CD14-positive monocyte (primary cell): ENCODE results near the gene HLA-DQA1. TPM values are rescaled to one million over a fixed set of nuclear protein-coding genes. Genes with fewer than 3 reads are reported as not detected.
A peak's percentile ranks its signal among the peaks of the same experiment; 100 is the strongest.

Source experiments
- DNase-seq, 3 donors: peaks; one replicate each; pipeline ENCODE4 v3.0.0-alpha.2; 2011 to 2022
- H2AFZ ChIP-seq: 2 replicates; pipeline ENCODE4 v1.6.0; 2012; ENCODE audit warnings: mild to moderate bottlenecking, low read depth, low read length, inconsistent platforms; ENCODE audit not compliant: insufficient read depth, poor library complexity, severe bottlenecking
- H3K27ac ChIP-seq, 2 donors: 1 replicate in 1 of 2; 2 replicates in 1 of 2; pipeline ENCODE4 v1.5.1; 2012 to 2013; ENCODE audit warnings: low read length in 2 of 2, control low read depth in 1 of 2, inconsistent platforms in 1 of 2, low read depth in 1 of 2, mild to moderate bottlenecking in 1 of 2
- H3K27me3 ChIP-seq, 2 donors: one replicate each; pipeline versions ENCODE4 v1.6.0 to v1.6.1; 2011 to 2013; ENCODE audit warnings: low read length in 2 of 2; ENCODE audit not compliant: control insufficient read depth in 2 of 2, insufficient read depth in 2 of 2
- H3K36me3 ChIP-seq, 2 donors: replicated peaks in 1 of 2; 1 replicate in 1 of 2; 2 replicates in 1 of 2; pipeline versions ENCODE4 v1.5.1 to v1.6.1; 2012 to 2013; ENCODE audit warnings: low read length in 2 of 2, control low read depth in 1 of 2, inconsistent platforms in 1 of 2, mild to moderate bottlenecking in 1 of 2; ENCODE audit not compliant: insufficient read depth in 2 of 2, control insufficient read depth in 1 of 2
- H3K4me1 ChIP-seq, 2 donors: 1 replicate in 1 of 2; 2 replicates in 1 of 2; pipeline versions ENCODE4 v1.5.1 to v1.6.1; 2012 to 2013; ENCODE audit warnings: low read length in 2 of 2, control low read depth in 1 of 2, inconsistent platforms in 1 of 2, mild to moderate bottlenecking in 1 of 2, moderate library complexity in 1 of 2; ENCODE audit not compliant: insufficient read depth in 2 of 2, control insufficient read depth in 1 of 2
- H3K4me2 ChIP-seq: replicated peaks from 2 replicates; pipeline ENCODE3; 2012; ENCODE audit warnings: low read length, moderate library complexity, mild to moderate bottlenecking; ENCODE audit not compliant: poor library complexity, severe bottlenecking; ENCODE audit errors: extremely low read depth
- H3K4me3 ChIP-seq, 3 experiments: fragments of 200-600 bp in 1 of 3; sonication (generic) in 1 of 3; replicated peaks in 1 of 3; 1 replicate in 2 of 3; 2 replicates in 1 of 3; pipeline ENCODE4 v1.5.1; 2011 to 2013; ENCODE audit warnings: low read length in 3 of 3, mild to moderate bottlenecking in 3 of 3, control low read depth in 2 of 3, low read depth in 2 of 3, inconsistent platforms in 1 of 3, moderate library complexity in 1 of 3
- H3K79me2 ChIP-seq: 2 replicates; pipeline ENCODE4 v1.6.0; 2012; ENCODE audit warnings: mild to moderate bottlenecking, control low read depth, inconsistent platforms, low read length, moderate library complexity; ENCODE audit not compliant: insufficient read depth
- H3K9ac ChIP-seq: 2 replicates; pipeline ENCODE4 v1.6.0; 2017; ENCODE audit warnings: low read length, mild to moderate bottlenecking; ENCODE audit not compliant: insufficient read depth, poor library complexity, severe bottlenecking
- H3K9me3 ChIP-seq, 2 donors: replicated peaks in 1 of 2; 1 replicate in 1 of 2; 2 replicates in 1 of 2; pipeline versions ENCODE4 v1.5.1 to v1.6.1; 2012 to 2013; ENCODE audit warnings: low read length in 2 of 2, control low read depth in 1 of 2; ENCODE audit not compliant: control insufficient read depth in 1 of 2, insufficient read depth in 1 of 2
- H4K20me1 ChIP-seq: 2 replicates; pipeline ENCODE4 v1.6.0; 2012; ENCODE audit warnings: mild to moderate bottlenecking, low read length, control low read depth, moderate library complexity; ENCODE audit not compliant: insufficient read depth
- H3K27ac Mint-ChIP-seq, 7 donors: one replicate each; pipeline ENCODE4 v1.8.0; 2020; ENCODE audit warnings: mild to moderate bottlenecking in 7 of 7, mixed read lengths in 7 of 7, moderate library complexity in 6 of 7, inconsistent platforms in 2 of 7
- H3K27me3 Mint-ChIP-seq, 3 donors: one replicate each; pipeline ENCODE4 v1.8.0; 2021 to 2022; ENCODE audit warnings: low read depth in 3 of 3, mild to moderate bottlenecking in 3 of 3, mixed read lengths in 3 of 3, moderate library complexity in 3 of 3, inconsistent platforms in 1 of 3
- H3K36me3 Mint-ChIP-seq, 2 donors: one replicate each; pipeline ENCODE4 v1.8.0; 2020; ENCODE audit warnings: mixed read lengths in 2 of 2, inconsistent platforms in 1 of 2, mild to moderate bottlenecking in 1 of 2
- H3K4me1 Mint-ChIP-seq: one replicate; pipeline ENCODE4 v1.8.0; 2020; ENCODE audit warnings: mild to moderate bottlenecking, mixed read lengths
- H3K4me3 Mint-ChIP-seq, 2 donors: one replicate each; pipeline ENCODE4 v1.8.0; 2020; ENCODE audit warnings: mild to moderate bottlenecking in 2 of 2, mixed read lengths in 2 of 2, moderate library complexity in 1 of 2
- H3K9me3 Mint-ChIP-seq, 7 donors: one replicate each; pipeline ENCODE4 v1.8.0; 2020 to 2022; ENCODE audit warnings: mixed read lengths in 7 of 7, mild to moderate bottlenecking in 6 of 7, moderate library complexity in 6 of 7, inconsistent platforms in 2 of 7
- WGBS: methylation state at CpG from one replicate; pipeline ENCODE4 v1.1.5; 2013; ENCODE audit warnings: missing lambda C conversion rate; ENCODE audit not compliant: insufficient coverage; 5-methylcytosine and 5-hydroxymethylcytosine counted together
- intact Hi-C, 2 donors: fragments of 100-400 bp; cut with micrococcal nuclease; formaldehyde crosslinking; loops; one replicate each; pipeline versions ENCODE4 v1.15.0 to v1.15.1; 2023
- polyA plus RNA-seq, 3 donors: library from polyadenylated mRNA; depleted of rRNA in 1 of 3; unstranded in 2 of 3; stranded (reverse) in 1 of 3; fragments of 300-500 nt in 2 of 3; fragments of >200 nt in 1 of 3; fragmentation: Illumina TruSeq in 2 of 3; gene quantifications; 1 replicate in 2 of 3; 2 replicates in 1 of 3; pipeline ENCODE4 v1.2.3, GENCODE V29; 2012 to 2021
- TF ChIP-seq, protein P1 (sequence below): fragments of 200-600 bp; IDR thresholded peaks from one replicate; pipeline ENCODE4 v1.8.0; 2022; ENCODE audit warnings: antibody characterized with exemption, mild to moderate bottlenecking

HLA-DQA1 gene
- polyA plus RNA-seq, 3 donors, result 98.1 to 191 (median 117) TPM

DNA sequence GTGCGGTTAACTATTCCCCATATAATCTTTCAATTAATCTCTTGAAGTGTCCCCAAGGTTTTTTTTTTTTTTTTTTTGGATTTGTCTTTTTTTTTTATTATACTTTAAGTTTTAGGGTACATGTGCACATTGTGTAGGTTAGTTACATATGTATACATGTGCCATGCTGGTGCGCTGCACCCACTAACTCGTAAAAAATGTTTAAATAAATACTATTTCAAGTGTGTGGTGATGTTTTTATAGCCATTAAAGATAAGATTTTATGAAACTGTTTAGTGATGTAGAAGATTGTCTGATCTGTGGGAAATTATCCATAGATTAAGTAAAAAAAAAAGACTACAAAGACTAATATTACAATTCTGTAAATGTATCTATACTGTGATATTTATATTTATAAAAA lies 12.6 kb upstream of the HLA-DQA1 start:
- Histone ChIP-seq H3K27me3 (no peaks in the 10 kb centered on the region), H3K4me2 (no peak overlapping the region), H3K36me3 (no peaks in the 10 kb centered on the region), H3K4me3 (no peak overlapping the region), H3K4me1 (peaks cover 40 to 52% of the 10 kb centered on the region in 2 donors), H3K9ac (no peak overlapping the region), H2AFZ (no peak overlapping the region), H3K9me3 (no peaks in the 10 kb centered on the region), H3K79me2 (no peaks in the 10 kb centered on the region), H3K27ac (no peak overlapping the region), H4K20me1 (no peaks in the 10 kb centered on the region)
- Mint-ChIP-seq H3K27me3 (peaks cover 0 to 6% (median 0%) of the 10 kb centered on the region in 3 donors), H3K4me1 (peaks cover 59% of the 10 kb centered on the region), H3K9me3 (peaks cover 0 to under 1% (median 0%) of the 10 kb centered on the region in 7 donors), H3K36me3 (peaks cover 0 to 5% of the 10 kb centered on the region in 2 donors), H3K27ac (peak overlapping the region in 5 of 7 donors; percentile 98 to 99 (median 98)), H3K4me3 (no peak overlapping the region)
- TF ChIP-seq, protein P1, sequence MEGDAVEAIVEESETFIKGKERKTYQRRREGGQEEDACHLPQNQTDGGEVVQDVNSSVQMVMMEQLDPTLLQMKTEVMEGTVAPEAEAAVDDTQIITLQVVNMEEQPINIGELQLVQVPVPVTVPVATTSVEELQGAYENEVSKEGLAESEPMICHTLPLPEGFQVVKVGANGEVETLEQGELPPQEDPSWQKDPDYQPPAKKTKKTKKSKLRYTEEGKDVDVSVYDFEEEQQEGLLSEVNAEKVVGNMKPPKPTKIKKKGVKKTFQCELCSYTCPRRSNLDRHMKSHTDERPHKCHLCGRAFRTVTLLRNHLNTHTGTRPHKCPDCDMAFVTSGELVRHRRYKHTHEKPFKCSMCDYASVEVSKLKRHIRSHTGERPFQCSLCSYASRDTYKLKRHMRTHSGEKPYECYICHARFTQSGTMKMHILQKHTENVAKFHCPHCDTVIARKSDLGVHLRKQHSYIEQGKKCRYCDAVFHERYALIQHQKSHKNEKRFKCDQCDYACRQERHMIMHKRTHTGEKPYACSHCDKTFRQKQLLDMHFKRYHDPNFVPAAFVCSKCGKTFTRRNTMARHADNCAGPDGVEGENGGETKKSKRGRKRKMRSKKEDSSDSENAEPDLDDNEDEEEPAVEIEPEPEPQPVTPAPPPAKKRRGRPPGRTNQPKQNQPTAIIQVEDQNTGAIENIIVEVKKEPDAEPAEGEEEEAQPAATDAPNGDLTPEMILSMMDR, result no peak
- WGBS, result no CpG with 5 or more reads among the region's 3 CpGs
- no peak for DNase-seq
- intact Hi-C loops, result no loop called here

- 50% methylated on average over 2 of the region's 5 CpGs for WGBS
- H4K20me1 ChIP-seq, result no peaks in the 10 kb centered on the region
- no peaks in the 10 kb centered on the region for H3K36me3 ChIP-seq
- H3K4me3 ChIP-seq, result no peak overlapping the region
- H3K9ac ChIP-seq, result no peak overlapping the region
- no peak overlapping the region for H3K4me2 ChIP-seq
- DNase-seq, result no peak
- intact Hi-C loops, result loop anchor here in 1 of 2 donors (5.0 kb wide), 1 partner anchor 42 kb away; the partner anchor contains the start of gene HLA-DQB1
- H3K9me3 ChIP-seq, result no peaks in the 10 kb centered on the region
- H3K27me3 ChIP-seq, result no peaks in the 10 kb centered on the region
- TF ChIP-seq, protein P1, result no peak
- peaks cover 40 to 52% of the 10 kb centered on the region in 2 donors for H3K4me1 ChIP-seq
- peaks cover 0 to 6% (median 0%) of the 10 kb centered on the region in 3 donors for H3K27me3 Mint-ChIP-seq
- H3K9me3 Mint-ChIP-seq, result peaks cover 0 to 3% (median 0%) of the 10 kb centered on the region in 7 donors
- no peak overlapping the region for H3K4me3 Mint-ChIP-seq
- no peaks in the 10 kb centered on the region for H3K79me2 ChIP-seq
- H3K36me3 Mint-ChIP-seq, result peaks cover 0 to 6% of the 10 kb centered on the region in 2 donors
- H3K27ac Mint-ChIP-seq, result peak overlapping the region; percentile 2 to 91 (median 51)
- peaks cover 59% of the 10 kb centered on the region for H3K4me1 Mint-ChIP-seq
- no peak overlapping the region for H2AFZ ChIP-seq
- no peak overlapping the region for H3K27ac ChIP-seq
Observed at GRCh38 chr6:32625137-32625536, 12.1 kb upstream of the HLA-DQA1 start.
